ENCODE measurements around the gene ZNF316.
A peak's percentile ranks its signal among the peaks of the same experiment; 100 is the strongest.

ZNF316 gene

DNA sequence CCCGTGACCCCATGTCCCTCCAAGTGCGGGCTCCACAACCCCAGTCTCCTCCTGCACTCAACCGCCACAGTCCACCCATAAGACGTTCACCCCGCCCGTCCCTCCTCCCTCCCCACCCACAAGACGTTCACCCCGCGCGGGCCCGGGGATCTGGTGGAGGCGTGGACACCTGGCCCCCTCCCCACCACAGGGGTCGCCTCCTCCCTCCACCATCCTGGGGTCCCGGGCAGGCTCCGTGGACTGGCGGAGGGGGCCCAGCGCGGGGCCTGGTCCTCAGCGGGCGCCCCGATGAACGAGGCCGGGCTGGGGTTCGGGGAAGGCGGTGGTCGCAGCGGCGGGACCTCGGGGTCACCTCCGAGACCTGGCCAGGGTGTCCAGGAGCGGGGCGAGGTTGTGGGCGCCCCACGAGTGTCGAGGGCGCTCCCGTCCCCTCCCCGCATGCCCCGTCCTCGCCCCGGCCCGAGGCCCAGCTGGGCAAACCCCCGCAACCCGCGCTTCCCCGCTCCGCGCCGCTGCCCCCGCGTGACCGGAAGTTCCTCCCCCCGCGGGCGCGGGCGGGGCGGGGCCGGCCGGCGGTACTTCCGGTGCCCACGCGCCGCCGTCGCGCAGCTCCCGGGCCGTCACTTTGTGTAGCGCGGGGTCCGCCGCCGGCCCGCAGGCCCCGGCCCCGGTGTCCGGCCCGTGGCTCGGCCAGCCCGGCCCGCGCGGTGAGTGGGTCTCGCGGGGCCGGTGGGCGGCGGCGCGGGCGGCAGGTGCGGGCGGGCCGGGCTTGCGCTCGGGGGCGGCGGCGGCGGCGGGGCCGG lies at the start of gene ZNF316:
ZNF316 (plus strand) TSS at position 578 of the 803 bp plus-strand sequence. CDS start 5,092 bp downstream, outside the sequence.
- peak; percentile 62 for DNase-seq
- peak within 1 kb of the TSS; percentile 77 for H3K4me3 ChIP-seq (ENCODE audit: low read depth, low read length)
- peaks cover 35% of the 10 kb centered on the region for H3K36me3 ChIP-seq
- no peaks in the 10 kb centered on the region for H3K27me3 ChIP-seq (ENCODE audit: insufficient read depth, low read depth, severe bottlenecking)
- H3K9me3 ChIP-seq (ENCODE audit: severe bottlenecking), result no peaks in the 10 kb centered on the region
- TF ChIP-seq, protein P1, sequence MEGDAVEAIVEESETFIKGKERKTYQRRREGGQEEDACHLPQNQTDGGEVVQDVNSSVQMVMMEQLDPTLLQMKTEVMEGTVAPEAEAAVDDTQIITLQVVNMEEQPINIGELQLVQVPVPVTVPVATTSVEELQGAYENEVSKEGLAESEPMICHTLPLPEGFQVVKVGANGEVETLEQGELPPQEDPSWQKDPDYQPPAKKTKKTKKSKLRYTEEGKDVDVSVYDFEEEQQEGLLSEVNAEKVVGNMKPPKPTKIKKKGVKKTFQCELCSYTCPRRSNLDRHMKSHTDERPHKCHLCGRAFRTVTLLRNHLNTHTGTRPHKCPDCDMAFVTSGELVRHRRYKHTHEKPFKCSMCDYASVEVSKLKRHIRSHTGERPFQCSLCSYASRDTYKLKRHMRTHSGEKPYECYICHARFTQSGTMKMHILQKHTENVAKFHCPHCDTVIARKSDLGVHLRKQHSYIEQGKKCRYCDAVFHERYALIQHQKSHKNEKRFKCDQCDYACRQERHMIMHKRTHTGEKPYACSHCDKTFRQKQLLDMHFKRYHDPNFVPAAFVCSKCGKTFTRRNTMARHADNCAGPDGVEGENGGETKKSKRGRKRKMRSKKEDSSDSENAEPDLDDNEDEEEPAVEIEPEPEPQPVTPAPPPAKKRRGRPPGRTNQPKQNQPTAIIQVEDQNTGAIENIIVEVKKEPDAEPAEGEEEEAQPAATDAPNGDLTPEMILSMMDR (IDR thresholded peaks at IDR 0.05; ENCODE audit: low read depth, low read length), result no peak
- H3K27ac ChIP-seq, result peak within 1 kb of the TSS; percentile 88

DNA sequence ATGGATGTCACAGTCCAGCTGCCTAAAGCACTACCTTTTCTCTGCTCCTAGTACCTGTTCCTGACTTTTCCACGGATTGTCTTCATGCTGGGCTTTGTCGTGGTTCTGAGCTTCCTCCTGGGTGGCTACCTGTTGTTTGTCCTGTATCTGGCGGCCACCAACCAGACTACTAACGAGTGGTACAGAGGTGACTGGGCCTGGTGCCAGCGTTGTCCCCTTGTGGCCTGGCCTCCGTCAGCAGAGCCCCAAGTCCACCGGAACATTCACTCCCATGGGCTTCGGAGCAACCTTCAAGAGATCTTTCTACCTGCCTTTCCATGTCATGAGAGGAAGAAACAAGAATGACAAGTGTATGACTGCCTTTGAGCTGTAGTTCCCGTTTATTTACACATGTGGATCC lies 48.6 kb upstream of the ZNF316 start:
- no peak overlapping the region for H3K27ac ChIP-seq

DNA sequence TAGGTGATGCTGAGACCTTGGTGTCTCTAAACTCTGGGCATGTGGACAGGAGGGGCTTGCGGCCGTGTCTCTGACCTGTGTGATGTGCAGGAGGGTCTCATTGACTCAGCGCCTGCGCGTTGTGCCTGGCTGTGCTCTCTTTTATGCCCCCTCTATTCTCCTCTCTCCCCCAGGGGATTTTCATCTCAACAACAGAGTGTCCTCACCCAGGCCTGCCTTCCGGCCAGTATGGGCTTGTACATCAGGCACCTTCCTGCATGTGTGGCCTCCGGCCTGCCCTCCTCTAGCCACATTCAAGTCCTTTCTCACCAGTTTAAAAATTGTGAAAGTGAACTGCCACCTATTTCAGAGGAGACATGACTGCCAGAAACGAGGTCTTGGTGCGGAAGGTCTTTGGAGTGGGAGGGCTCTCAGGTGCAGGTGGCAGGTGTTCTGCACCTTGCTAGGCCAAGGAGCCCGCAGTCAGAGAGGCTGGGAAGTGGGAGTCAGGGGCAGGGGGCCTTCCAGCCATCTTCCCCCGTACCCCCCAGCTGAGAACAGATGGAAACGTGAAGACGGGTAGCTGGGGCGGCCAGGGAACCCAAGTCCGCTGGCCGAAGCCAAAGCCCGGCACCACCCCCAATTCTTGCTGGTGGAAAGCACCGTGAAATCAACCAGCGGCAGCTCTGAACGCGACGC lies 47.8 kb upstream of the ZNF316 start:
- no peak for DNase-seq
- Histone ChIP-seq H3K27ac (peak overlapping the region; percentile 44; the same call in 1 of the 2 replicates), H3K36me3 (peaks cover 73% of the 10 kb centered on the region), H3K4me3 (ENCODE audit: low read depth, low read length) (peak overlapping the region; percentile 15; the same call in 1 of the 2 replicates), H3K9me3 (ENCODE audit: severe bottlenecking) (no peaks in the 10 kb centered on the region), H3K27me3 (ENCODE audit: insufficient read depth, low read depth, severe bottlenecking) (no peaks in the 10 kb centered on the region)
- TF ChIP-seq, protein P1 (IDR thresholded peaks at IDR 0.05; ENCODE audit: low read depth, low read length), result no peak

More for the DNA sequence above, 48.6 kb upstream of the ZNF316 start:
- no peak overlapping the region for H3K4me3 ChIP-seq (ENCODE audit: low read depth, low read length)
- TF ChIP-seq, protein P1 (IDR thresholded peaks at IDR 0.05; ENCODE audit: low read depth, low read length), result no peak
- no peaks in the 10 kb centered on the region for H3K9me3 ChIP-seq (ENCODE audit: severe bottlenecking)
- no peak for DNase-seq
- no peaks in the 10 kb centered on the region for H3K27me3 ChIP-seq (ENCODE audit: insufficient read depth, low read depth, severe bottlenecking)
- peaks cover 74% of the 10 kb centered on the region for H3K36me3 ChIP-seq

DNA sequence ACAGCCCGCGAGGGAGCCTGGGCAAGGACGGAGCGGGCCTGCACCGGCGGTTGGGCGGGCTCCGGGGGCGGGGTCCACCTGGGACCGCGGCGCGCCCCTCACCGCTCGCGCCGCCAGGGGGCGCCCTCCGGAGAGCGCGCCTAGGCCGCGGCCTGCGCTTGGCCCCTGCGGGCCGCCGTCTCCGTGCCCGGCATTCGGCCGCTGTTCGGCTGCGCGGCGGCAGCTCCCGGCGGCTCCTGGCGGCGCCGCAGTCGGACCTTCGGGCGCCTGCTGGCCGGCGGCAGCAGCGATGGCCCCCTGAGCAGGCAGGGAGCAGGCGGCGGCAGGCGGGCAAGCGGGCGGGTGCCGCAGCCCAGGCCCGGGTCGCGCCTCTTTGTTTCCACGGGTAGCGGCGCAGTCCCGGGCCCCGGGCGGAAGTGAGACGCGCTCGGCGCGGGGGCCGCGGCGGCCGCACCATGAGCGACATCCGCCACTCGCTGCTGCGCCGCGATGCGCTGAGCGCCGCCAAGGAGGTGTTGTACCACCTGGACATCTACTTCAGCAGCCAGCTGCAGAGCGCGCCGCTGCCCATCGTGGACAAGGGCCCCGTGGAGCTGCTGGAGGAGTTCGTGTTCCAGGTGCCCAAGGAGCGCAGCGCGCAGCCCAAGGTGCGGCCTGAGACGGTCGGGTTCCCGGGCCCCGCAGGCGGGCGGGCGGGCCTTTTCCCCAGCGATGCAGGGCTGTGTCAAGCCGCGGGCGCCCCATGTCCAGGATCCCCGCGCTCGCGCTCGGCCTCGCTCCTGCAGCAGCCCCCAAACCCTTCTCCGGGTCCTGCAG lies 47.1 kb upstream of the ZNF316 start, which contains the start of gene INTS15:
INTS15 (plus strand) TSS at position 193 of the 816 bp plus-strand sequence; CDS start at position 456, 263 bp downstream.
- no peaks in the 10 kb centered on the region for H3K9me3 ChIP-seq (ENCODE audit: severe bottlenecking)
- H3K27me3 ChIP-seq (ENCODE audit: insufficient read depth, low read depth, severe bottlenecking), result no peaks in the 10 kb centered on the region
- peaks cover 73% of the 10 kb centered on the region for H3K36me3 ChIP-seq
- peak; percentile 74 for DNase-seq
- TF ChIP-seq, protein P1 (IDR thresholded peaks at IDR 0.05; ENCODE audit: low read depth, low read length), result peak; percentile 77
- peak within 1 kb of the TSS; percentile 94 for H3K4me3 ChIP-seq (ENCODE audit: low read depth, low read length)
- H3K27ac ChIP-seq, result peak within 1 kb of the TSS; percentile 89

DNA sequence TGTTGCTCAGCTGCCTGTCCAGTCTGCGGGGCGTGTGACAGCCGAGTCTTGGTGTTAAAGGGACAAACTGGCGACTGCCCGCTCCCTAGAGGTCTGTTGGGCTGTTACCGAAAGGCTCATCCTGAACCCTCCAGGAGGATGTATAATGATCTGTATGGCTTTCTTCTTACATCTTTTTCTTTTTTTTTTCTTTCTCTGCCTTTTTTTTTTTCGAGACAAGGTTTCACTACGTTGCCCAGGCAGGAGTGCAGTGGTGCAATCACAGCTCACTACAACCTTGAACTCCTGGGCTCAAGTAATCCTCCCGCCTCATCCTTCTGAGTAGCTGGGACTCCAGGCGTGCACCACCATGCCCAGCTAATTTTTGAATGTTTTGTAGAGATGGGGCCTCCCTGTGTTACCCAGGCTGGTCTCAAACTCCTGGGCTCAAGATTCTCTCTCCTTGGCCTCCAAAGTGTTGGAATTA lies 46.4 kb upstream of the ZNF316 start:
- TF ChIP-seq, protein P1 (IDR thresholded peaks at IDR 0.05; ENCODE audit: low read depth, low read length), result no peak
- Histone ChIP-seq H3K4me3 (ENCODE audit: low read depth, low read length) (peak overlapping the region; percentile 94), H3K27ac (peak overlapping the region; percentile 89), H3K9me3 (ENCODE audit: severe bottlenecking) (no peaks in the 10 kb centered on the region), H3K36me3 (peaks cover 73% of the 10 kb centered on the region), H3K27me3 (ENCODE audit: insufficient read depth, low read depth, severe bottlenecking) (no peaks in the 10 kb centered on the region)
- DNase-seq, result peak; percentile 49

Data from WERI-Rb-1 (cell line).